Fibroblast of pulmonary artery (primary cell): ENCODE data around the gene KCTD13.
A peak's percentile ranks its signal among the peaks of the same experiment; 100 is the strongest.

Source experiments
- DNase-seq: peaks from one replicate; pipeline ENCODE4 v3.0.0-alpha.2; 2010; ENCODE audit warnings: low read depth
- H3K4me3 ChIP-seq: replicated peaks from 2 replicates; pipeline ENCODE4 v1.5.1; 2011; ENCODE audit warnings: low read depth, mild to moderate bottlenecking, control low read depth, low read length, moderate library complexity
- TF ChIP-seq, protein P1 (sequence below): IDR thresholded peaks from 2 replicates; pipeline ENCODE4 v1.5.1; 2011; ENCODE audit warnings: mild to moderate bottlenecking, control low read depth, low read length, inconsistent platforms; ENCODE audit errors: missing control alignments

KCTD13 gene

DNA sequence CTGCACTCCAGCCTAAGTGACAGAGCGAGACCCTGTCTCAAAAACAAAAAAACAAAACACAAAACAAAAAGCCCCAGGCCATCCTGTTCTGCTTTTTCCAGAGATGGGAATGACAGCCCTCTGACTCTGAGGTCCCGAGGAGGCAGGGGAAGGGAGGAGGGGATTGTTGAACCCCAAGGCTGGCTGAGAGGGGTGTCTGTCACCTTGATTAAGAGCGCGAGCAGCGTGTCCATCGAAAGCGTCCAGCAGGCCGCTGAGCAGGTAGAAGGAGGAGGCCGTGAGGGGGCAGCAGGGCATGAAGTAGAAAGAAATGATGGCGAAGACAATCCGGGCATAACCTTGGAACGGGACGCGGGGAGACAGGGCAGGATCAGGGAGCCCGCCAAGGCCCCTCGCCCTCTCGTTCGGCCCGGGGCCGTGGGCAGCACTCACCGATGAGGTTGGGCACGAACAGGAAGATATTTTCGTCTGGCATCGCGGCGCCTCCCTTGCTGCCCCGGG lies 63.6 kb downstream of the KCTD13 start:
- peak overlapping the region; percentile 85 for H3K4me3 ChIP-seq
- DNase-seq, result peak; percentile 17
- TF ChIP-seq, protein P1, sequence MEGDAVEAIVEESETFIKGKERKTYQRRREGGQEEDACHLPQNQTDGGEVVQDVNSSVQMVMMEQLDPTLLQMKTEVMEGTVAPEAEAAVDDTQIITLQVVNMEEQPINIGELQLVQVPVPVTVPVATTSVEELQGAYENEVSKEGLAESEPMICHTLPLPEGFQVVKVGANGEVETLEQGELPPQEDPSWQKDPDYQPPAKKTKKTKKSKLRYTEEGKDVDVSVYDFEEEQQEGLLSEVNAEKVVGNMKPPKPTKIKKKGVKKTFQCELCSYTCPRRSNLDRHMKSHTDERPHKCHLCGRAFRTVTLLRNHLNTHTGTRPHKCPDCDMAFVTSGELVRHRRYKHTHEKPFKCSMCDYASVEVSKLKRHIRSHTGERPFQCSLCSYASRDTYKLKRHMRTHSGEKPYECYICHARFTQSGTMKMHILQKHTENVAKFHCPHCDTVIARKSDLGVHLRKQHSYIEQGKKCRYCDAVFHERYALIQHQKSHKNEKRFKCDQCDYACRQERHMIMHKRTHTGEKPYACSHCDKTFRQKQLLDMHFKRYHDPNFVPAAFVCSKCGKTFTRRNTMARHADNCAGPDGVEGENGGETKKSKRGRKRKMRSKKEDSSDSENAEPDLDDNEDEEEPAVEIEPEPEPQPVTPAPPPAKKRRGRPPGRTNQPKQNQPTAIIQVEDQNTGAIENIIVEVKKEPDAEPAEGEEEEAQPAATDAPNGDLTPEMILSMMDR, result peak; percentile 18

DNA sequence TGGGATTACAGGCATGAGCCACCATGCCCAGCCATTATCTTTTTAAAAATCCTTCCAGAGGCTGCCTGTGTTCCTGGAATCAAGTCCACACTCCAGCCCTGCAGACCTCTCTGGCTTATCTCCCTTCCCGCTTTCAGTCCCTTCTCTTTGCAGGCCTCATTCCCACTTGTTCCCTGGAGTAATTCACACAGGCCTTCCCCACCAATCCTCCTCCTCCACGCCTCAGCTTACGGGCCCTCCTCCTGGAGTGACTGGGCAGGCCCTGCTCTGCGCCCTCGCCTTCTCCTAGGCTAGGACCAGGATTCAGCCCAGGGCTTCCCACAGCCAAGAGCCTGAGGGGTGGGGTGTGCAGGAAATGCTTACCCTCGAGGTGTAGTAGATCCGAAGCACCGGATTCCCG lies 65.8 kb downstream of the KCTD13 start:
- DNase-seq, result no peak
- TF ChIP-seq, protein P1, result no peak
- H3K4me3 ChIP-seq, result no peak overlapping the region

DNA sequence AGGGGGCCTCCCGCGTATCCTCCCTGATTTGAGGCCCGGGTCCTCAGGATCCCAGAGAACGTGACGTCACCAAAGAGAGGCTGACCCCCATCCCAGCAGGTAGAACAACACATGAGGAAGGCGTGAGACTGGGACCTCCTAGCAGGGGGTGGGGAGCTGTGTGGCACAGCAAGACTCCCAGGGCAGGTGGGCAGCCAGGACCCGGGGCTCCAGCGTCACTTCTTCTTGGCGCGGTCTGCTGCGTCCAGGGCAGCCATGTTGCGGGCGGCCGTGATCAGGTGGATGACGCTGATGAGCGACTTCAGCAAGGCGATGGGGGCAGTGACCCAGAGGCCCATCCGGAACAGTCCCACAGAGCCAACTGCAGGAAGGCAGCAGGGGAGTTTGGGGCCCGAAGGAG lies 67.1 kb downstream of the KCTD13 start:
- TF ChIP-seq, protein P1, result no peak
- H3K4me3 ChIP-seq, result no peak overlapping the region
- no peak for DNase-seq

DNA sequence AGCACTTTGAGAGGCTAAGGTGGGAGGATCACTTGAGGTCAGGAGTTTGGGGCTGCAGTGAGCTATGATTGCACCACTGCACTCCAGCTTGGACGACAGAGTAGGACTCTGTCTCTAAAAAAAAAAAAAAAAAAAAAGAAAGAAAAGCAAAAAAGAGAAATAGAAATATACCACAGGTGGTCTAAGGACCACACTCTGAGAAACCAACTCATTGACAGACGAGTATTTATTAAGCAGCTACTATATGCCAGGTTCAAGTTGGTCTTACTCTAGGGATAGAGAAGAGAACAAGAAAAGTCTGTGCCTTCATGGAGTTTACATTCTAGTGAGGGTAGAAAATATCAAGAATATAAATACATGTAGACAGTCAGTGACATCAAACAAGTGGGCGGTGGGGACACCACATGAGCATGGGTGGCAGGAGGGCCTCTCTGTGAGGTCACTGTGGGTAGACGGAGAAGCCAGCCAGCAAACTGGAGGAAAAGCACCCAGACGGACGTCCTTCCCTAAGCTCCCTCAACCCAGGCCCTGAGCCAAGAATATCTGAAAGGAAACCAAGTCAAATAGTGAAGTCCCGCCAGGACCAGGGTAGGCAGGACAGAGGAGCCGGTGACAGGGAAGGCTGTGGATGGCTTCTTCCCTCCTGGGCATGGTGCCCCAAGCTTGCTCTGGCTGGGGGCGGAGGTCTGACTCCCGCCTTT lies 67.7 kb downstream of the KCTD13 start:
- DNase-seq, result no peak
- no peak overlapping the region for H3K4me3 ChIP-seq

DNA sequence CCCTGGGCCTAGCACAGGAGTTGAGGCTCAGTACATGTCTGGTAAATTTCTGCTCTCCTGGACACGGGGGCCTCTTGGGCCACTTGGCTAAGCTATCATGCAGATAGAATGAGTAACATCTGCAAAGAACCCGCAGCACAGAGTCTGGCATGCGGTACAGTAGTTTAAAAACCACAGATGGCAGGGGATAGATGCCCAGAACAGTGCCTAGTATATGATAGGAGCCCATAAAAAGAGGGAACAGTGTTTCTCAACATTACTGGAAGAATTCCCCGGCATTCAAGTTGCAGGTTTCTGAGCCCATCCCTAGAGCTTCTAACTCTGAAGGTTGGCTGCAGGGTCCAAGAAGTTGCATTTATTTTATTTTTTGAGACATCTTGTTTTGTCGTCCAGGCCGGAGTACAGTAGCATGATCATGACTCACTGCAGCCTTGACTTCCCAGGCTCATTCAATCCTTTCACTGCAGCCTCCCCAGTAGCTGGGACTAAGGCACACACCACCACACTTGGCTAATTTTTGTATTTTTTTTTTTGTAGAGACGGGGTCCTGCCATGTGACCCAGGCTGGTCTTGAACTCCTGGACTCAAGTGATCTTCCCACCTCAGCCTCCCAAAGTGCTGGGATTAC lies 68.8 kb downstream of the KCTD13 start:
- no peak overlapping the region for H3K4me3 ChIP-seq
- peak; percentile 13 for DNase-seq
- TF ChIP-seq, protein P1, result no peak

More for the DNA sequence above, 67.7 kb downstream of the KCTD13 start:
- TF ChIP-seq, protein P1, result no peak
